ENCODE data around the gene AKAP13.

GRCh38 chr15:85639752-85640381 is 259.5 kb downstream of the AKAP13 start:
- TF ChIP-seq CTCF (IDR thresholded peaks at IDR 0.05; ENCODE audit: low read depth, low read length) (no peak), EZH2phosphoT487 (IDR thresholded peaks at IDR 0.05; ENCODE audit: low read depth) (no peak)

All from OCI-LY3 (cell line).